K562 treated with DMSO at 1 percent for 48 hours (cell line): Measurements from ENCODE around the gene HS3ST1. TPM values are rescaled to one million over a fixed set of nuclear protein-coding genes. Genes with fewer than 3 reads are reported as not detected.

Source experiments
- total RNA-seq: library from RNA; unstranded; fragments of 300-600 nt; gene quantifications from 2 replicates; pipeline ENCODE4 v1.2.3, GENCODE V29; 2022; ENCODE audit warnings: low replicate concordance; ENCODE audit errors: extremely low read depth

Gene HS3ST1
- total RNA-seq = not detected in 2 replicates

GRCh38 chr4:11428231-11428898 lies at the start of gene HS3ST1:
Gene HS3ST1 (minus strand): TSS chr4:11428894. CDS start chr4:11400005, 28,889 bp downstream.

